Measurements from ENCODE around the gene ZNF766.
A peak's percentile ranks its signal among the peaks of the same experiment; 100 is the strongest.
"Not testable (repeated sequence)": the region's sequence is repeated elsewhere in the genome, so short reads cannot be mapped to it uniquely, and the experiment has no call there.

The ZNF766 gene

DNA sequence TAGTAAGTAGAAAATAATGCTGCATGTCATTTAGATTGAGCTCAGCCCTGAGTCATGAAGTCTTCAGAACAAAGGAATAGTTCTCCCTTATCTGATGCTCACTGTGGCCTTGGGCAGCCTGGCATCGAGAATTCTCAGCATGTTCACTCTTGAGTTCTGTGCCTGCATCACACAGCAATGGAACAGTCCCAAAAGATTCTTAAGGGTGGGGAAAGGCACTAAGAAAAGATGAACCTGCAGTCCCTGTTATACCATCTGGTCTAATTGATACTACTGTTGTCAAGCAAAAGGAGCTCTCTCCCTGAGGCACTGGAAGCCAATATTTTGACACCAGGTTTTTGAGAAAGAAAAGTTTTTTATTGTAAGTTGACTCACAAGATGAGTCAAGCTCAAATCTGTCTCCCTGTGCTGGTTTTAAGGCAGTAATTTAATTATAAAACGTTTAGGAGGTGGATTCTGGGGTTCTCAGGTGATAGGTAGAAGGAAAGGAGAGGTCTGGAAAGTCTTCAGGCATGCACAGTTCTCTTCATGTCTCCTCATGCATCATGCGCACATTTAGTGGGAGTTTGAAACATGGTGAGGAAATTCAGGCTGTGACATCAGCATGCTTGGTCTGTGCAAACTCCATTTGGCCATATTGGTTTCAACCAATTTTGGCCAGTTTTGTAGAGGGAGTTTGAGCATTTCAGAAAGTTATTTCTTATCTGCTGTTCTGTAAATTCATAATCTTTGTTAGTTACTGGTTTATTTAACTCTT is 38.1 kb upstream of the ZNF766 start:
- Histone ChIP-seq H3K36me3 (ENCODE audit: insufficient read depth, low read length) (peaks cover 25% of the 10 kb centered on the region), H3K9me3 (ENCODE audit: insufficient read depth, low read depth, low read length) (no peaks in the 10 kb centered on the region), H3K4me1 (ENCODE audit: insufficient read depth, low read length) (no peaks in the 10 kb centered on the region), H3K27me3 (ENCODE audit: insufficient read depth, low read length) (no peaks in the 10 kb centered on the region), H3K4me3 (ENCODE audit: low read length) (no peak overlapping the region), H3K27ac (ENCODE audit: low read depth, low read length) (no peak overlapping the region; the same call in 1 of the 2 replicates), H3K9ac (ENCODE audit: low read depth, low read length) (no peak overlapping the region)
- 82% methylated on average over 3 of the region's 3 CpGs for WGBS

DNA sequence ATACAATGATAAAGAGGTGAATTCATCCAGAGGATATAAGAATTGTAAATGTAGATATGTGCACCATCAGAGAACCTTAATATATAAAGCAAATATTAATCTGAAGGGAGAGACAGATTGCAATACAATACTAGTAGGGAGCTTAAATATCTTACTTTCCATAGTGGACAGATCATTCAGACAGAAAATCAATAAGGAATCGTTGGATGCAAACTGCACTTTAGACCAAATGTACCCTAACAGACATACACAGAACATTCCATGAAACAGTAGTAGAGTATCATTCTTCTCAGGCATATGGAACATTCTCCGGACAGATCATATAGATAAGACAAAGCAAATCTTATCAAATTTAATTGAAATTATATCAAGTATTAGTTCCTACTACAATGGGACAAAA is 35.0 kb upstream of the ZNF766 start:
- H3K4me1 ChIP-seq (ENCODE audit: insufficient read depth, low read length), result no peaks in the 10 kb centered on the region
- WGBS, result 93% methylated on average over 1 of the region's 2 CpGs
- no peaks in the 10 kb centered on the region for H3K9me3 ChIP-seq (ENCODE audit: insufficient read depth, low read depth, low read length)
- no peak overlapping the region for H3K9ac ChIP-seq (ENCODE audit: low read depth, low read length)
- H3K4me3 ChIP-seq (ENCODE audit: low read length), result no peak overlapping the region
- H3K27ac ChIP-seq (ENCODE audit: low read depth, low read length), result no peak overlapping the region
- no peaks in the 10 kb centered on the region for H3K36me3 ChIP-seq (ENCODE audit: insufficient read depth, low read length)
- H3K27me3 ChIP-seq (ENCODE audit: insufficient read depth, low read length), result no peaks in the 10 kb centered on the region

DNA sequence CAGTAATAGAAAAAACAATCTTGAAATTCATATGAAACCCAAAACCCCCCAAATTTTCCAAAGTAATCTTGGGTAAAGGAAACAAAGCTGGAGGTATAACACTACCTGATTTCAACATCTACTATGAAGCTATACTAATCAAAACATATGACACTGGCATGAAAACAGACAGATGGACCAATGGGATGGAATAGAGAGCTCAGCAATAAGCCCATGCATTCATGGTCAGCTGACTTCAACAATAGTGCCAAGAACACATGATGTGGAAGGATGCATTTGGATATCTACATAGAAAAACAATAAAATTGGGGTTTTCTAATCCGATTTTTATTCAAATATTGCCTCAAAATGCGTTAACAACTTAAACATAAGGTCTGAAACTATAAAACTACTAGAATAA is 32.2 kb upstream of the ZNF766 start:
- H3K27me3 ChIP-seq (ENCODE audit: insufficient read depth, low read length), result no peaks in the 10 kb centered on the region
- no peak overlapping the region for H3K9ac ChIP-seq (ENCODE audit: low read depth, low read length)
- no peaks in the 10 kb centered on the region for H3K36me3 ChIP-seq (ENCODE audit: insufficient read depth, low read length)
- 71% methylated on average over 1 of the region's 2 CpGs for WGBS
- H3K4me3 ChIP-seq (ENCODE audit: low read length), result no peak overlapping the region
- no peaks in the 10 kb centered on the region for H3K4me1 ChIP-seq (ENCODE audit: insufficient read depth, low read length)
- H3K9me3 ChIP-seq (ENCODE audit: insufficient read depth, low read depth, low read length), result no peaks in the 10 kb centered on the region
- no peak overlapping the region for H3K27ac ChIP-seq (ENCODE audit: low read depth, low read length)

DNA sequence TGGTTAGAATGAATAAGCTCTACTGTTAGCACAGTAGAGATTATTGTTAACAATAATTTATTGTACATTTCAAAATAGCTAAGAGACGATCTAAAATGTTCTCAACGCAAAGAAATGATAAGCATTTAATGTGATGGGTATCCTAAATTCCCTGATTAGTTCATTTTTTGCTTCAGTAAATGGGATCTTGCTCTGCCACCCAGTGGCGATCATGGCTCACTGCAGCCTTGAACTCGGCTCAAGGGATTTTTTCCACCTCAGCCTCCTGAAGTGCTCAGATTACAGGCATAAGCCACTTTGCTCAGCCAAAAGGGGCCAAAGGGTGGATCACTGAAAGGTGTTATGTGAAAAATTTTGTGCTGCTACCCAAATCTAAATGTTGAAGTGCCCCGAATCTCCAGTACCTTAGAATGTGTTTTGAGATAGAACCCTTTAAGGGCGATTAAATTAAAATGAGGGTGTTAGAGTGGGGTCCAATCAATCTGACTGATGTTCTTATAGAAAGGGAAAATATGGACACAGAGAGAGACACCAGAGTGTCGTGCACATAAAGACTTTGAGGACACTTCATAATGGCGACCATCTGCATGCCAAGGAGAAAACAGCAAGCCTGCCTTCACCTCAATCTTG is 31.5 kb upstream of the ZNF766 start:
- WGBS, result 25% methylated on average over 8 of the region's 8 CpGs
- Histone ChIP-seq H3K9me3 (ENCODE audit: insufficient read depth, low read depth, low read length) (no peaks in the 10 kb centered on the region), H3K9ac (ENCODE audit: low read depth, low read length) (no peak overlapping the region)

DNA sequence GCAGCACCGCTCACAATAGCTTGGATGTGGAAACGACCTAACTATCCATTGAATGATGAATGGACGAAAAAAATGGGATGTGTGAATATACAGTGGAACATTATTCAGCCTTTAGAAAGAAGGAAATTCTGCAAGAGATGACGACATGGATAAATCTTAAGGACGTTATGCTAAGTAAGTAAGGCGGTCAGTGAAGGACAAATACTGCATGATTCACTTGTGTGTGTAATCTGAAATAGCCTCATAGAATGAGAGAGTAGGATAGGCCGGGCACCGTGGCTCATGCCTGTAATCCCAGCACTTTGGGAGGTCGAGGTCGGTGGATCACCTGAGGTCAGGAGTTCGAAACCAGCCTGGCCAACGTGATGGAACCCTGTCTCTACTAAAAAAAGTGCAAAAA is 25.4 kb upstream of the ZNF766 start:
- no peak overlapping the region for H3K9ac ChIP-seq (ENCODE audit: low read depth, low read length)
- H3K4me3 ChIP-seq (ENCODE audit: low read length), result no peak overlapping the region
- H3K36me3 ChIP-seq (ENCODE audit: insufficient read depth, low read length), result no peaks in the 10 kb centered on the region
- WGBS, result 87% methylated on average over 12 of the region's 12 CpGs
- H3K27ac ChIP-seq (ENCODE audit: low read depth, low read length), result no peak overlapping the region
- H3K9me3 ChIP-seq (ENCODE audit: insufficient read depth, low read depth, low read length), result no peaks in the 10 kb centered on the region
- H3K4me1 ChIP-seq (ENCODE audit: insufficient read depth, low read length), result no peaks in the 10 kb centered on the region
- no peaks in the 10 kb centered on the region for H3K27me3 ChIP-seq (ENCODE audit: insufficient read depth, low read length)

More for the DNA sequence above, 31.5 kb upstream of the ZNF766 start:
- Histone ChIP-seq H3K36me3 (ENCODE audit: insufficient read depth, low read length) (no peaks in the 10 kb centered on the region), H3K27me3 (ENCODE audit: insufficient read depth, low read length) (no peaks in the 10 kb centered on the region), H3K4me1 (ENCODE audit: insufficient read depth, low read length) (no peaks in the 10 kb centered on the region), H3K27ac (ENCODE audit: low read depth, low read length) (no peak overlapping the region), H3K4me3 (ENCODE audit: low read length) (no peak overlapping the region)

DNA sequence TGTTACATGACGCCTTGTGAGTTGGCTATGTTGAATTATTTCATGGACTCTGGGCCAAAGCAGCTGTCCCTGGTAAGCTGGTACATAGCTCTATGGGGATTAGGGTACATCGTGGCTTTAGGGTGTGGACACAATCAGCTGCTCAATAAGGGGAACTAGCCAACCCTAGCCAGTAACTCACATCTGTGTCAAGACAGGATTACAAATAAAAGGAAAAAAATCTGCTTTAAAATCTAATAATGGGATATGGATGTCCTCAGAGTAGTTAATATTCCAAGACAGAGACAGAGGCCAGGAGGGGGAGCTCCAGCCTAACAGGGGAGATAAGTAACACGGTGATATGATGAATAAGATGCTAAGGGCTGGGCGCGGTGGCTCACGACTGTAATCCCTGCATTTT is 21.1 kb upstream of the ZNF766 start:
- WGBS, result 39% methylated on average over 6 of the region's 6 CpGs
- H3K4me3 ChIP-seq (ENCODE audit: low read length), result no peak overlapping the region

DNA sequence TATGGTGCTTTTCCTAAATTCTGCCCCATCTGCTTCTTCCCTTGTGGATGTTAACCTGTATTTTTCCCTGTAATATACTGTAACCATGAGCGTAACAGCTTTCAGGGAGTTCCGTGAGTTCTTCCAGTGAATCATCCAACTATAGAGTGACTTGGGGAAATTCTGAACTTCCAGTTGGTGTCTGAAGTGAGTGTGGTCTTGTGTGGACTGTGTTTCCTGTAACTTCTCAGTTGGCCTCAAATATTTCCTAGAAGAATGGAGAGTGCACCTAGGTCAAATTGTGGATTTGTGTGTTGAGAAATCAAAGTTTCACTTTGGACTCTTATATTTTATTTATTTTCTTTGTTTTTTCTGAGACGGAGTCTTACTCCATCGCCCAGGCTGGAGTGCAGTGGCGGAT is 11.0 kb upstream of the ZNF766 start:
- Histone ChIP-seq H3K9me3 (ENCODE audit: insufficient read depth, low read depth, low read length) (no peaks in the 10 kb centered on the region), H3K4me1 (ENCODE audit: insufficient read depth, low read length) (no peaks in the 10 kb centered on the region), H3K36me3 (ENCODE audit: insufficient read depth, low read length) (no peaks in the 10 kb centered on the region), H3K9ac (ENCODE audit: low read depth, low read length) (no peak overlapping the region), H3K27ac (ENCODE audit: low read depth, low read length) (no peak overlapping the region), H3K4me3 (ENCODE audit: low read length) (no peak overlapping the region), H3K27me3 (ENCODE audit: insufficient read depth, low read length) (no peaks in the 10 kb centered on the region)
- whole genome bisulfite sequencing, result 88% methylated on average over 5 of the region's 5 CpGs

More for the DNA sequence above, 21.1 kb upstream of the ZNF766 start:
- H3K27ac ChIP-seq (ENCODE audit: low read depth, low read length), result no peak overlapping the region
- H3K4me1 ChIP-seq (ENCODE audit: insufficient read depth, low read length), result no peaks in the 10 kb centered on the region
- no peaks in the 10 kb centered on the region for H3K36me3 ChIP-seq (ENCODE audit: insufficient read depth, low read length)
- no peak overlapping the region for H3K9ac ChIP-seq (ENCODE audit: low read depth, low read length)
- no peaks in the 10 kb centered on the region for H3K9me3 ChIP-seq (ENCODE audit: insufficient read depth, low read depth, low read length)
- H3K27me3 ChIP-seq (ENCODE audit: insufficient read depth, low read length), result no peaks in the 10 kb centered on the region

DNA sequence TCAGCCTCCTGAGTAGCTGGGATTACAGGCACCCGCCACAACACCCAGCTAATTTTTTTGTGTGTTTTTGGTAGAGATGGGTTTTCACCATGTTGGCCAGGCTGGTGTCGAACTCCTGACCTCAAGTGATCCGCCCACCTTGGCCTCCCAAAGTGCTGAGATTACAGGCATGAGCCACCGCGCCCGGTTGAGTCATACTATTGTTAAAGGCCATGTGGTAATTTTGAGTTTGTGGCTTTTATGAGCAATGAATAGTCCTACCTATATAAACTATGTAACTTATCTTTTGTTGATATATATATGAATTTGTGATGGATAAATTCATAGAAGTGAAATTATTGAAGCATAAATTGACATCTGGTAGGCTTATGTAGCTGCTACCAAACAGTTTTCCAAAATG is 3.8 kb upstream of the ZNF766 start:
- H3K4me3 ChIP-seq (ENCODE audit: low read length); H3K9me3 ChIP-seq (ENCODE audit: insufficient read depth, low read depth, low read length); H3K9ac ChIP-seq (ENCODE audit: low read depth, low read length); H3K27me3 ChIP-seq (ENCODE audit: insufficient read depth, low read length); H3K4me1 ChIP-seq (ENCODE audit: insufficient read depth, low read length); H3K27ac ChIP-seq (ENCODE audit: low read depth, low read length); H3K36me3 ChIP-seq (ENCODE audit: insufficient read depth, low read length): not testable (repeated sequence)
- WGBS, result 88% methylated on average over 6 of the region's 6 CpGs

DNA sequence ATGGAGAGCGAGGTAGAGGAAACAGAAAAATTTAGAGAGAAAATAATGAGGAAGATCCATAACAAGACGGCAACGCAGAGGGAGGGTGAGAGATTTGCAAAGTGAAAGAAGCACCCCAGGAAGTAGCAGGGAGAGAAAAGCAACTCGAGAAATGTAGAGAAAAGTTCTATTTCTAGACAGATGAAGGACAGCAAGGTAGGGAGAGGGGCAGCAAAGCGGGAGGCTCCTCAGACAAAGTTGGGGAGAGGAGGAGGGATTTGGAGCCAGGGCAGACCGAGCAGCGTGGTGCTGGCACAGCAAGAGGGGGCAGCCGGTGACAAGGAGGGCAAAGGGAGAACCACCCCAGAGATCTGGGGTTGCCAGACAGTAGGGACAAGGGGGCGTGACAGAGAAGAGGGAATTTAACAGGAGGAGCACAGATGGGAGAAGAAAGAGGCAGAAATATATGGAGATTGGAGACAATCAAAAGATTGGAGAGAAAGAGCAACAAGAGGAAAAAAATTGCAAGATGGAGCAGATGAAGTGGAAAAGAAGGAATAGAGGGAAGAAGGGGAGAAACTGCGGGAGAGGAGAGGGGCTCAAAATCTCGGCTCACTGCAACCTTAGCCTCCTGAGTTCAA is 989 bp downstream of the ZNF766 start:
- no peaks in the 10 kb centered on the region for H3K27me3 ChIP-seq (ENCODE audit: insufficient read depth, low read length)
- WGBS, result 24% methylated on average over 11 of the region's 11 CpGs
- peak overlapping the region; percentile 90 for H3K4me3 ChIP-seq (ENCODE audit: low read length)
- peak overlapping the region; percentile 99 for H3K9ac ChIP-seq (ENCODE audit: low read depth, low read length)
- no peaks in the 10 kb centered on the region for H3K9me3 ChIP-seq (ENCODE audit: insufficient read depth, low read depth, low read length)
- peaks cover 28% of the 10 kb centered on the region for H3K36me3 ChIP-seq (ENCODE audit: insufficient read depth, low read length)
- no peaks in the 10 kb centered on the region for H3K4me1 ChIP-seq (ENCODE audit: insufficient read depth, low read length)
- peak overlapping the region; percentile 95 for H3K27ac ChIP-seq (ENCODE audit: low read depth, low read length)

DNA sequence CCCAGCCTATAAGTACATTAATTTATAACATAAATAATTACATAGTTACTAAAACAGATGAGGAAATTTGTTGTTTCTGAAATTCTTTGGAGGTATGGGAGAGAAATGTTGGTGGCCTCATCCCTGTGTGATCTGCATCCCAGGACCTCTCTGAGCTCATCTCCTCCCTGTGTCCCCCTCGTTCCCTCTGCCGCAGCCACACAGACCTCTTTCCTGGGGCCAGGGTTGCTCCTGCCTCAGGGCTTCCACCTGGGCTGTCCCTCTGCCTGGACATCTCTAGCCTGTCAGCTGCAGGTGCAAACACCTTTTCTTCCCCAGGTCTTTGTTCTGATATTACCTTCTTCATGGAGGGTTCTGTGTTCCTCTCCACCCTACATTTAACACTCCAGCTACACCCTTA is 3.9 kb downstream of the ZNF766 start:
- WGBS, result 95% methylated on average over 2 of the region's 2 CpGs

DNA sequence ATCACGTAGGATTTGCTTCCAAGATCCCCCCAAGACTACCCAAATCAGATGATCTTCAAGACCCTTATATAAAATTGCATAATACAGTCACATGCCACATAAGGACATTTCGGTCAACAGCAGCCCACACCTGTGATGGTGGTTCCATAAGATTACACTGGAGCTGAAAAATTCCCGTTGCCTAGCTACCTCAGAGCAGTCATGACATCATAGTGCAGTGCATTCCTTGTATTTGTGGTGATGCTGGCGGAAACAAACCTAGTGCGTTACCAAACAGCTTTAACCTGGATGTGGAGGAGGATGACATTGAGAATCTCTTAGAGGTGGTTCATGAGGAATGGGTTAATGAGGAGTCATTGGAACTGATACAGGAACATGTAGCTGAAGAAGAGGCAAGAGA is 4.8 kb downstream of the ZNF766 start:
- Histone ChIP-seq H3K27ac (ENCODE audit: low read depth, low read length) (no peak overlapping the region), H3K27me3 (ENCODE audit: insufficient read depth, low read length) (no peaks in the 10 kb centered on the region), H3K36me3 (ENCODE audit: insufficient read depth, low read length) (peaks cover 31% of the 10 kb centered on the region), H3K9me3 (ENCODE audit: insufficient read depth, low read depth, low read length) (no peaks in the 10 kb centered on the region), H3K4me1 (ENCODE audit: insufficient read depth, low read length) (0 out of 2 replicates have a peak, but pooled peaks cover 3% of the 10 kb centered on the region), H3K9ac (ENCODE audit: low read depth, low read length) (no peak overlapping the region), H3K4me3 (ENCODE audit: low read length) (no peak overlapping the region)
- 76% methylated on average over 5 of the region's 5 CpGs for WGBS

More for the DNA sequence above, 3.9 kb downstream of the ZNF766 start:
- Histone ChIP-seq H3K27me3 (ENCODE audit: insufficient read depth, low read length) (no peaks in the 10 kb centered on the region), H3K27ac (ENCODE audit: low read depth, low read length) (no peak overlapping the region), H3K4me3 (ENCODE audit: low read length) (no peak overlapping the region), H3K9me3 (ENCODE audit: insufficient read depth, low read depth, low read length) (no peaks in the 10 kb centered on the region), H3K36me3 (ENCODE audit: insufficient read depth, low read length) (peaks cover 31% of the 10 kb centered on the region), H3K4me1 (ENCODE audit: insufficient read depth, low read length) (0 out of 2 replicates have a peak, but pooled peaks cover 3% of the 10 kb centered on the region), H3K9ac (ENCODE audit: low read depth, low read length) (no peak overlapping the region)
